Pancreas (tissue), 10 donors: Measurements from ENCODE around the gene MYL10. TPM values are rescaled to one million over a fixed set of nuclear protein-coding genes. Genes with fewer than 3 reads are reported as not detected.

ENCODE experiments used
- ATAC-seq, 4 donors: fragments of 200-7000 bp; cut with Tn5 transposase; one replicate each; pipeline versions ENCODE4 v1.8.0 to v1.9.1; 2020; ENCODE audit warnings: mild to moderate bottlenecking in 4 of 4, moderate library complexity in 4 of 4
- DNase-seq, 6 donors: peaks; one replicate each; pipeline ENCODE4 v3.0.0-alpha.2; 2020
- FAIRE-seq: peaks from 2 replicates; lab custom pipeline; 2012; peaks lifted over from hg19 to GRCh38; lab: Jason Lieb, UNC
- H3K27ac ChIP-seq, 4 donors: fragments of 200-600 bp; sonication (generic); 1 replicate in 3 of 4; 2 replicates in 1 of 4; pipeline versions ENCODE4 v1.5.0 to v1.8.0; 2020
- H3K27me3 ChIP-seq, 4 donors: fragments of 200-600 bp; one replicate each; pipeline ENCODE4 v1.8.0; 2021
- H3K36me3 ChIP-seq, 3 donors: fragments of 200-600 bp; sonication (generic) in 1 of 3; one replicate each; pipeline versions ENCODE4 v1.5.0 to v1.8.0; 2020 to 2021
- H3K4me1 ChIP-seq, 3 donors: fragments of 200-600 bp; one replicate each; pipeline ENCODE4 v1.8.0; 2021
- H3K4me3 ChIP-seq, 4 donors: fragments of 200-600 bp; sonication (generic) in 2 of 4; one replicate each; pipeline versions ENCODE4 v1.5.0 to v1.8.0; 2020 to 2021
- H3K9me3 ChIP-seq, 4 donors: fragments of 200-600 bp; one replicate each; pipeline ENCODE4 v1.8.0; 2021
- CTCF ChIP-seq, 4 donors: fragments of 200-600 bp; sonication (generic) in 3 of 4; IDR thresholded peaks; one replicate each; pipeline versions ENCODE4 v1.5.0 to v1.8.0; 2021; ENCODE audit warnings: antibody characterized with exemption in 4 of 4
- WGBS, 2 donors: extraction: QIAGEN DNeasy Blood & Tissue Kit; methylation state at CpG; one replicate each; pipeline ENCODE4 v1.1.7; 2013; 5-methylcytosine and 5-hydroxymethylcytosine counted together
- intact Hi-C, 3 donors: fragments of 100-400 bp; cut with DNase I; formaldehyde crosslinking; loops; one replicate each; pipeline versions ENCODE4 v1.11.1 to v1.14.2; 2022
- polyA plus RNA-seq, 2 donors: library from polyadenylated mRNA; stranded (reverse); fragments of 200-250 nt; gene quantifications; one replicate each; pipeline ENCODE4 v1.2.3, GENCODE V29; 2013
- total RNA-seq, 6 donors: library from RNA; stranded (reverse); fragmentation: NEBNext Ultra II Directional in 4 of 6; extraction: Animal tissue kit (Norgen Biotek cat#: 25700) in 4 of 6; gene quantifications; one replicate each; pipeline versions ENCODE4 v1.2.1 to v1.2.4, GENCODE V29; 2021 to 2023
- donor health status: healthy with polysubstance abuse.
- donor health status: DM: no; HTN: no; CAD: no; lungs with moderate emphysema.
- donor health status: DM: no; HTN: no; CAD: no.
- donor health status: control.
- donor health status: control.
- donor health status: Bipolar disorder and iron deficiency.
- donor health status: DM: yes; HTN: yes; CAD: no.
- donor health status: DM: no; HTN: no; CAD: no.
- donor health status: DM: no; HTN: no; CAD: no.
- donor health status: DM: yes; HTN: yes; CAD: no.

Gene MYL10
- total and polyA plus RNA-seq, 8 donors: not detected

DNA sequence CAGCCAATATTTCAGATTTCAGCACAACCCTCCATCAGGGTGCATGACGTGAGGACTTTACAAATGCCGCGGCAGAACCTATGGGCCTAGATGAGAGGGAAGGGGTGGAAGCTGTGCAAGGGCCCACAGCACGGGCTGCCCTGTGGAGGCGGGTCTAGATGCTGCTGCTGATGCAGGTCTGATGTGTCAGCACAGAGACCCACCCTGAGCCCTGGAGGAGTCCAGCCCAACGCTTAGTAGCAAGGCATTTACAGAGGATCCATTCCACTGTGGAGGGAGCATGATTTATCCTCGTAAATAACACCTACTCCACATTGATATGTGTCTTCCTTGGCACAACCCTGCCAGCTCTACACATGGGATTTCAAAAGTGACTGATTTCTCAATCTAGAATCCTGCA lies 48.5 kb downstream of the MYL10 start:
- FAIRE-seq (no peak), ATAC-seq (no peak), DNase-seq (no peak)
- no peaks in the 10 kb centered on the region for H3K9me3 ChIP-seq
- no peak overlapping the region for H3K4me3 ChIP-seq
- TF ChIP-seq CTCF (IDR thresholded peaks at IDR 0.05): no peak
- no peaks in the 10 kb centered on the region for H3K4me1 ChIP-seq
- H3K36me3 ChIP-seq: no peaks in the 10 kb centered on the region
- intact Hi-C loops: no loop called here
- H3K27me3 ChIP-seq: no peaks in the 10 kb centered on the region
- WGBS, 2 donors: 82 to 86% methylated on average over 7 of the region's 7 CpGs
- H3K27ac ChIP-seq: no peak overlapping the region

DNA sequence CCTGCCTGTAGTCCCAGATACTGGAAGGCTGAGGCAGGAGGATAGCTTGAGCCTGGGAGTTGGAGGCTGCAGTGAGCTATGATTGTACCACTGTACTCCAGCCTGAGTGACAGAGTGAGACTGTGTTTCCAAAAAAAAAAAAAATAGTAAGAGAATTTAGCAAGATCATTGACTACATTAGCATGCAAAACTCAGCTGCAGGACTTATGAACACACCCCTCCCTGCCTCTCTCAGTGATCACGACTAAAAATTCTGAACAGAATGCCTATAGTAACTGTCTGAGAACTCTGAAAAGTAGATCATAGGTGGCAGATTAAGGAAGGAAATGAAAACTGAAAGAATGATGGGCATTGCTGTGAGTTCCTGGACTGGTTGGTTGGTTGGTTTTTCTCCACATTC lies 50.5 kb downstream of the MYL10 start:
- 64 to 75% methylated on average over 1 of the region's 1 CpG for WGBS, 2 donors

GRCh38 chr7:101576998-101577397 lies 52.1 kb downstream of the MYL10 start:
- no peak for FAIRE-seq
- intact Hi-C loops: no loop called here
- 94 to 96% methylated on average over 3 of the region's 3 CpGs for WGBS, 2 donors

More for the DNA sequence above, 50.5 kb downstream of the MYL10 start:
- FAIRE-seq (no peak), ATAC-seq (no peak), DNase-seq (no peak)
- no peaks in the 10 kb centered on the region for H3K4me1 ChIP-seq
- no peak overlapping the region for H3K4me3 ChIP-seq
- H3K27me3 ChIP-seq: no peaks in the 10 kb centered on the region
- no peaks in the 10 kb centered on the region for H3K9me3 ChIP-seq
- no peak for TF ChIP-seq CTCF (IDR thresholded peaks at IDR 0.05)
- H3K36me3 ChIP-seq: no peaks in the 10 kb centered on the region
- intact Hi-C loops: no loop called here
- no peak overlapping the region for H3K27ac ChIP-seq

GRCh38 chr7:101575721-101576120 lies 53.4 kb downstream of the MYL10 start:
- TF ChIP-seq CTCF (IDR thresholded peaks at IDR 0.05): no peak
- Histone ChIP-seq H3K4me3 (no peak overlapping the region), H3K9me3 (no peaks in the 10 kb centered on the region), H3K27ac (no peak overlapping the region), H3K27me3 (no peaks in the 10 kb centered on the region), H3K4me1 (no peaks in the 10 kb centered on the region), H3K36me3 (no peaks in the 10 kb centered on the region)
- intact Hi-C loops: no loop called here
- ATAC-seq (no peak), FAIRE-seq (no peak), DNase-seq (no peak)

More at GRCh38 chr7:101576998-101577397, 52.1 kb downstream of the MYL10 start:
- H3K27me3 ChIP-seq: no peaks in the 10 kb centered on the region
- H3K9me3 ChIP-seq: no peaks in the 10 kb centered on the region
- ATAC-seq (no peak), DNase-seq (no peak)
- H3K27ac ChIP-seq: no peak overlapping the region
- no peak for TF ChIP-seq CTCF (IDR thresholded peaks at IDR 0.05)
- H3K4me3 ChIP-seq: no peak overlapping the region
- H3K4me1 ChIP-seq: no peaks in the 10 kb centered on the region
- H3K36me3 ChIP-seq: no peaks in the 10 kb centered on the region

DNA sequence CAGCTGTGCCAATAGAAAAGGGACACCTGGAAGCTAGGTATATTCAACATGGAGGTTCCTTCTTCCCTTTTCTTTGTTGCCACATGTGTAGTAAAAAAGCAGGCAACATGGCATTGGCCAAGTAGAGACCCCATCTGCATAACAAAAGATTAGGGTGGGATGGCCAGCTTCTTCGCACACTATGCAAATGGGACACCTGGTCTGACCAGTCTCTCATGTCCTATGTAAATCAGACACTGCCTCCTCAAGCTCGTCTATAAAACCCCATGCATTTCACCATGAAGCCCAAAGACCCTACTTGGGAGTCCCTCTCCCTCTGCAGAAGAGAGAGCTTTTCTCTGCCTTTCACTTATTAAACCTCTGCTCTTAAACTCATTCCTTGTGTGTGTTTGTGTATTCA lies 53.9 kb downstream of the MYL10 start:
- Histone ChIP-seq H3K27me3 (no peaks in the 10 kb centered on the region), H3K4me1 (no peaks in the 10 kb centered on the region), H3K36me3 (no peaks in the 10 kb centered on the region), H3K9me3 (no peaks in the 10 kb centered on the region), H3K27ac (no peak overlapping the region), H3K4me3 (no peak overlapping the region)
- 50 to 52% methylated on average over 2 of the region's 2 CpGs for WGBS, 2 donors
- DNase-seq: no peak
- no peak for TF ChIP-seq CTCF (IDR thresholded peaks at IDR 0.05)
- no peak for ATAC-seq
- FAIRE-seq: no peak
- intact Hi-C loops: no loop called here
